NCI-H1417 treated with DMSO at 0.1 percent for 48 hours (cell line): ENCODE results near the gene CCL27.

Source experiments
- DNase-seq: peaks from one replicate; lab custom pipeline; 2025; lab: John Stamatoyannopoulos, UW

Gene CCL27

GRCh38 chr9:34627716-34628655, 34.5 kb downstream of the CCL27 start:
- DNase-seq: no peak

GRCh38 chr9:34625186-34625486, 37.3 kb downstream of the CCL27 start:
- DNase-seq: no peak

- DNase-seq: no peak
These were observed 37.8 kb downstream of the CCL27 start for GRCh38 chr9:34624475-34625185.

- no peak for DNase-seq
These were observed 38.9 kb downstream of the CCL27 start for GRCh38 chr9:34623374-34624235.

- DNase-seq: no peak
These were observed 42.1 kb downstream of the CCL27 start, which contains the start of gene DCTN3 for GRCh38 chr9:34620061-34620994. Gene DCTN3 (minus strand): TSS chr9:34620495. CDS start chr9:34620464, 31 bp downstream.

GRCh38 chr9:34615132-34615531, 47.3 kb downstream of the CCL27 start:
- DNase-seq: no peak

GRCh38 chr9:34612788-34613390, 49.6 kb downstream of the CCL27 start:
- no peak for DNase-seq
